Stimulated activated CD8-positive, alpha-beta memory T cell treated with anti-CD3 and anti-CD28 coated beads, Interleukin-4, amount 100 ng/mL, for 1 hour (primary cell): ENCODE measurements around the gene GLYATL1B.
"Not testable (repeated sequence)": the region's sequence is repeated elsewhere in the genome, so short reads cannot be mapped to it uniquely, and the experiment has no call there.

Source experiments
- DNase-seq, 2 donors: peaks; one replicate each; pipeline ENCODE4 v3.0.0-alpha.2; 2020; ENCODE audit warnings: low read depth in 2 of 2, low spot score in 1 of 2

The GLYATL1B gene

GRCh38 chr11:59086007-59086406 is at the start of gene GLYATL1B:
TSS of gene GLYATL1B (plus strand) at chr11:59086307. CDS start at chr11:59086307, 0 bp downstream.
- not testable (repeated sequence) for DNase-seq

DNA sequence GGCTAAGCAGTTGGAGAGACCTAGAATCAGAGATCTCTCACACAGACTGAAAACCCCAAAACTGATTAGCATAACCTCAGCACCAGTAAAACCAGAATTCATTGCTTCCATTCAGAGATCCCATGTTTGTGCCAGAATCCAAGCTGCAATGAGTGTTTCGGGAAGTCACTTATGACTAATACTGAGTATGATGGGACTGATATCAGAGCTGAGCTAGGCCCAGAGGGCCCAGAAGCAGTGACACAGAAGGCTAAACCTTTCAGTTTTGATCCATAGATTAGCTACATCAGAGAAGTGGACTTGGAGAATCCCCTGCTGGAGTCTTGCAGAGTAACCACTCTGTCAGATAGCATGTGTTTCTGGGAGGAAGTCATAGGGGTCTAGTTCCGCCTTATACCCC is 49.6 kb upstream of the GLYATL1B start:
- DNase-seq = not testable (repeated sequence)

- not testable (repeated sequence) for DNase-seq
Measured at GRCh38 chr11:59037434-59037833, 48.7 kb upstream of the GLYATL1B start.

DNA sequence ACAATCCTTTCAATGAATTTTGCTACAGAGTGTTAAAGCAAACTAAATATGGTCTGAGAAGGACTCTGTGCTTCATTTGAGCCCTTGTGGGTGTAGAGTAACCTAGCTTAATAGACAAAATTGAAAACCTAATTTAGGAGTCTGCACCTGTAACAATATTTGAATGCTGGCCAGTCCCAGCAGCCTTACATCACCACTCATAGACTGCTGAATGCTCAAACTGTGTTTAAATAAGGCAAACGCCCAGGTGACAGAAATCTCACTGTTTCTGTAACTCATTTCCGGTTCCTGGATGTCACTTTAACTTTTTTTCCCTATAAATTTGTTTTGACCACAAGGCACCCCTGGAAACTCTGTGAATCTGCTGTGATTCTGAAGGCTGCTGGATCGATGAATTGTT is 45.5 kb upstream of the GLYATL1B start:
- no peak for DNase-seq

- not testable (repeated sequence) for DNase-seq
Measured at GRCh38 chr11:59051383-59051782, 34.7 kb upstream of the GLYATL1B start.

GRCh38 chr11:59052355-59052754 is 33.8 kb upstream of the GLYATL1B start:
- DNase-seq = not testable (repeated sequence)

- peak; percentile 32 to 66 for DNase-seq
Measured at GRCh38 chr11:59053387-59053786, 32.7 kb upstream of the GLYATL1B start.

GRCh38 chr11:59058120-59059033 is 27.7 kb upstream of the GLYATL1B start:
- DNase-seq = peak; percentile 36 to 59

- not testable (repeated sequence) for DNase-seq
Measured at GRCh38 chr11:59060096-59060495, 26.0 kb upstream of the GLYATL1B start.

- no peak for DNase-seq
Measured at GRCh38 chr11:59062602-59063529, 23.2 kb upstream of the GLYATL1B start.

- DNase-seq = not testable (repeated sequence)
Measured at GRCh38 chr11:59063996-59064727, 21.9 kb upstream of the GLYATL1B start.

DNA sequence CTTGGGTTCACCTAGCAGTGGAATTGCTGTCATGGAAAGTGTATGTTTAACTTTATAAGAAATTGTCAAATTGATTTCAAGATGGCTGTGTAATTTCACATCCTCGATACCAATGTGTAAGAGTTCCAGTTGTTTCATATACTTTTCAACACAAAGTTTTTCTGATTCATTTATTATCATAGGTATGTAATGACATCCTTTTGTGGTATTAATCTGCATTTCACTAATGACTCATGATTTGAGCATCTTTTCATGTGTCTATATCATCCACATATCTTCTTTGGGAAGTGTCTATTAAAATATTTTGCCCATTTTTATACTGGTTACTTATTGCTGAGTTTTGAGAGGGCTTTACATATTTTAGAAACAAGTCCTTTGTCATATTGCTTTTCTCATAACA is 17.0 kb upstream of the GLYATL1B start:
- no peak for DNase-seq

- DNase-seq = no peak
Measured at GRCh38 chr11:59076876-59077571, 9.1 kb upstream of the GLYATL1B start.

- DNase-seq = no peak
Measured at GRCh38 chr11:59078435-59078834, 7.7 kb upstream of the GLYATL1B start.

- DNase-seq = no peak
Measured at GRCh38 chr11:59079086-59079485, 7.0 kb upstream of the GLYATL1B start.

- not testable (repeated sequence) for DNase-seq
Measured at GRCh38 chr11:59080421-59080820, 5.7 kb upstream of the GLYATL1B start.

- not testable (repeated sequence) for DNase-seq
Measured at GRCh38 chr11:59081430-59082020, 4.6 kb upstream of the GLYATL1B start.

GRCh38 chr11:59088162-59088561 is 2.1 kb downstream of the GLYATL1B start:
- DNase-seq = no peak

- DNase-seq = not testable (repeated sequence)
Measured at GRCh38 chr11:59093576-59093975, 7.5 kb downstream of the GLYATL1B start.

DNA sequence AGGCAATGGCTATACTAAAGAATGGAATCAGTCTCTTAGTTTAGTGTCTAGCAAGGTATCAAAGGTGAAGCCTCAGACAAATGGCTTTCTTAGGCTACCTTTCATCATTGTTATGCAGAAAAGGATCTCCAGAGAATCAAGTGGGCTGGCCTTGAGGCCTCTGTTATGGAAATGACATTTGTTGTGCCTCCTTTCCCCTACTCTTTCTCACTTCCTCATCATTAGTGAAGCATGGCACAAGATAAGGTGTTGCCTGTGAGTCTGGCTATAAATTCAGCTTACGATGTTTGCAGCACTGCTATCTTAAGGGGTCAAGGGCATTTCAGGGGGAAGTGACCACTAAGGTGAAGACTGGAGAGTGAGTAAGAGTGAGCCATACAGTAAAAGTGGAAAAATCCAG is 9.1 kb downstream of the GLYATL1B start:
- not testable (repeated sequence) for DNase-seq
